ENCODE measurements around the gene CADM3.

DNA sequence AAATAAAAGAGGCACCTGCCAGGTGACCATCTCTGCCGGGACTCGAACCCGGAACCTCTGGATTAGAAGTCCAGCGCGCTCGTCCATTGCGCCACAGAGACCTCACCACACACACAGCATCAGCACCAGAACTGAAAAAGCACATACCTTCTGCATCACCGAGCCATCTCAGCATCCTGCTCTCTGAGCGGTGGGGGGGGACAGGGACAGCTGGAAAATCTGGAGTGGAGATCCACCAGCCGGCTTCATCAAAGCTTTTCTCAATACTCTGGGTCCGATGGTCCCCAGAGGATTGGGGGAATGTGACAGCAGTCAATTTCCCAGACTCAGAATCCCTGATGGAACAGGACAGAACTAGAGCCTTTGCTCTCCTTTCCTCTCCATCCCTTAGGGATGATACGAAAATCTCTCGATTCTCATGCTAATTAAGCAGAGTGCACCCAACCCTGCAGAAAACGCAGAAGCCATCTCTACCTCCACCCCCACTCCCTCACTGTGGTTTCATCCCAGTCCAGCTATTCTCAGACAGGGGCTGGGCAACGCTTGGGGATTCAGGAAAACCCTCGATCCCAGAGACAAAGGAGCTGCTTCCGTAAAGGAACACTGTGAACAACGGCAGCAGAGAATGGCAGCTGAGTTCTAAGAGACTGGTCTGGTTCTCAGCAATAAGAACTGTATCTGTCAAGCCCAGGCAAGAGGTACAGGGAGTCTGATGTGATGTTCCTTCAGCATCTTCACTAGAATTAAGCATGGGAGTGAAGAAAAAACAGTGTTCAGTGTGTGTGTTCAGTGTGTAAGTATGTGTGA lies 29.6 kb upstream of the CADM3 start:
- TF ChIP-seq, protein P1, sequence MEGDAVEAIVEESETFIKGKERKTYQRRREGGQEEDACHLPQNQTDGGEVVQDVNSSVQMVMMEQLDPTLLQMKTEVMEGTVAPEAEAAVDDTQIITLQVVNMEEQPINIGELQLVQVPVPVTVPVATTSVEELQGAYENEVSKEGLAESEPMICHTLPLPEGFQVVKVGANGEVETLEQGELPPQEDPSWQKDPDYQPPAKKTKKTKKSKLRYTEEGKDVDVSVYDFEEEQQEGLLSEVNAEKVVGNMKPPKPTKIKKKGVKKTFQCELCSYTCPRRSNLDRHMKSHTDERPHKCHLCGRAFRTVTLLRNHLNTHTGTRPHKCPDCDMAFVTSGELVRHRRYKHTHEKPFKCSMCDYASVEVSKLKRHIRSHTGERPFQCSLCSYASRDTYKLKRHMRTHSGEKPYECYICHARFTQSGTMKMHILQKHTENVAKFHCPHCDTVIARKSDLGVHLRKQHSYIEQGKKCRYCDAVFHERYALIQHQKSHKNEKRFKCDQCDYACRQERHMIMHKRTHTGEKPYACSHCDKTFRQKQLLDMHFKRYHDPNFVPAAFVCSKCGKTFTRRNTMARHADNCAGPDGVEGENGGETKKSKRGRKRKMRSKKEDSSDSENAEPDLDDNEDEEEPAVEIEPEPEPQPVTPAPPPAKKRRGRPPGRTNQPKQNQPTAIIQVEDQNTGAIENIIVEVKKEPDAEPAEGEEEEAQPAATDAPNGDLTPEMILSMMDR (IDR thresholded peaks at IDR 0.05; ENCODE audit: low read depth, low read length, poor library complexity, severe bottlenecking) = no peak
- TF ChIP-seq EZH2phosphoT487 (IDR thresholded peaks at IDR 0.05; ENCODE audit: borderline replicate concordance, low read length) = no peak

Data from DOHH2 (cell line).